Mucosa of descending colon (tissue), 3 donors: ENCODE results near the gene F7. TPM values are rescaled to one million over a fixed set of nuclear protein-coding genes. Genes with fewer than 3 reads are reported as not detected.
A peak's percentile ranks its signal among the peaks of the same experiment; 100 is the strongest.
"Not testable (repeated sequence)": the region's sequence is repeated elsewhere in the genome, so short reads cannot be mapped to it uniquely, and the experiment has no call there.

Source experiments
- ATAC-seq: fragments of 200-7000 bp; cut with Tn5 transposase; one replicate; pipeline ENCODE4 v1.9.1; 2020; ENCODE audit warnings: mild to moderate bottlenecking, moderate library complexity
- DNase-seq, 3 donors: peaks; one replicate each; pipeline ENCODE4 v3.0.0-alpha.2; 2020
- H3K36me3 ChIP-seq: fragments of 200-600 bp; one replicate; pipeline ENCODE4 v1.8.0; 2021; ENCODE audit warnings: low read depth, mild to moderate bottlenecking
- H3K4me1 ChIP-seq: fragments of 200-600 bp; one replicate; pipeline ENCODE4 v1.8.0; 2021; ENCODE audit warnings: low read depth, mild to moderate bottlenecking
- H3K4me3 ChIP-seq: fragments of 200-600 bp; one replicate; pipeline ENCODE4 v1.8.0; 2021; ENCODE audit warnings: mild to moderate bottlenecking
- H3K9me3 ChIP-seq: fragments of 200-600 bp; one replicate; pipeline ENCODE4 v1.8.0; 2021; ENCODE audit warnings: mild to moderate bottlenecking
- intact Hi-C, 2 donors: fragments of 100-400 bp; cut with DNase I in 1 of 2; cut with micrococcal nuclease in 1 of 2; formaldehyde crosslinking; loops; one replicate each; pipeline versions ENCODE4 v1.11.0 to v1.11.1; 2022; cut with DNase I, micrococcal nuclease
- total RNA-seq, 3 donors: library from RNA; stranded (reverse); fragmentation: NEBNext Ultra II Directional in 2 of 3; extraction: Animal tissue kit (Norgen Biotek cat#: 25700) in 2 of 3; gene quantifications; one replicate each; pipeline versions ENCODE4 v1.2.1 to v1.2.4, GENCODE V29; 2021 to 2023
- TF ChIP-seq, protein P1 (sequence below): fragments of 200-600 bp; IDR thresholded peaks from one replicate; pipeline ENCODE4 v1.8.0; 2022; ENCODE audit warnings: antibody characterized with exemption, mild to moderate bottlenecking
- donor health status: DM: no; HTN: no; CAD: no; lungs with moderate emphysema.
- donor health status: DM: no; HTN: no; CAD: no.
- donor health status: DM: no; HTN: yes; CAD: no.

F7 gene
- total RNA-seq, 3 donors from 2014 or later, result 0.19 TPM; not detected in 2

DNA sequence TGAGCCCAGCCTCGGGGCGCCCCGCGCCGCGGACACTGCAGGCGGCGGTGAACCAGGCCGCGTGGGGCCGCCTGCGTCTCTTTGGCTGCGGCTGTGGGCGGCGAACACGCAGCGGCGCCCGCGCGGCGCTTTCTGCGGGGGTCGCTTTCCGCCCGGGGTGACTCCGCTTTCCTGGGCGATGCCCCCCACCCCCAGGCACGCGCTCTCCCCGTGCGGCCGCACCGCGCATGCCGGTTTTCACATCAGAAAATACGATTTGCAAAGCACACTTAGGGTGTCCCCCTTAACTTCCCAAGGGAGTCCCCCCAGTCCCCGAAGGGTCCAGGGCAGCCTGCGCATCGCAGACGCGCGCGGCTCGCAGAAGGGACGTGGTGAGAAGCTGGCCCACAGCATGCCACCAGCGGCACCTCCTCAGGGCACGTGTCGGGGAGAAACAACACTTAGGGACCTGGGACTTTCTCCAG is 5.3 kb downstream of the F7 start:
- intact Hi-C loops, result no loop called here
- peak in 1 of 3 donors; percentile 21 for DNase-seq
- Histone ChIP-seq H3K36me3 (no peaks in the 10 kb centered on the region), H3K4me3 (no peak overlapping the region), H3K9me3 (no peaks in the 10 kb centered on the region), H3K4me1 (peaks cover 6% of the 10 kb centered on the region)
- TF ChIP-seq, protein P1, sequence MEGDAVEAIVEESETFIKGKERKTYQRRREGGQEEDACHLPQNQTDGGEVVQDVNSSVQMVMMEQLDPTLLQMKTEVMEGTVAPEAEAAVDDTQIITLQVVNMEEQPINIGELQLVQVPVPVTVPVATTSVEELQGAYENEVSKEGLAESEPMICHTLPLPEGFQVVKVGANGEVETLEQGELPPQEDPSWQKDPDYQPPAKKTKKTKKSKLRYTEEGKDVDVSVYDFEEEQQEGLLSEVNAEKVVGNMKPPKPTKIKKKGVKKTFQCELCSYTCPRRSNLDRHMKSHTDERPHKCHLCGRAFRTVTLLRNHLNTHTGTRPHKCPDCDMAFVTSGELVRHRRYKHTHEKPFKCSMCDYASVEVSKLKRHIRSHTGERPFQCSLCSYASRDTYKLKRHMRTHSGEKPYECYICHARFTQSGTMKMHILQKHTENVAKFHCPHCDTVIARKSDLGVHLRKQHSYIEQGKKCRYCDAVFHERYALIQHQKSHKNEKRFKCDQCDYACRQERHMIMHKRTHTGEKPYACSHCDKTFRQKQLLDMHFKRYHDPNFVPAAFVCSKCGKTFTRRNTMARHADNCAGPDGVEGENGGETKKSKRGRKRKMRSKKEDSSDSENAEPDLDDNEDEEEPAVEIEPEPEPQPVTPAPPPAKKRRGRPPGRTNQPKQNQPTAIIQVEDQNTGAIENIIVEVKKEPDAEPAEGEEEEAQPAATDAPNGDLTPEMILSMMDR, result no peak
- ATAC-seq, result no peak

DNA sequence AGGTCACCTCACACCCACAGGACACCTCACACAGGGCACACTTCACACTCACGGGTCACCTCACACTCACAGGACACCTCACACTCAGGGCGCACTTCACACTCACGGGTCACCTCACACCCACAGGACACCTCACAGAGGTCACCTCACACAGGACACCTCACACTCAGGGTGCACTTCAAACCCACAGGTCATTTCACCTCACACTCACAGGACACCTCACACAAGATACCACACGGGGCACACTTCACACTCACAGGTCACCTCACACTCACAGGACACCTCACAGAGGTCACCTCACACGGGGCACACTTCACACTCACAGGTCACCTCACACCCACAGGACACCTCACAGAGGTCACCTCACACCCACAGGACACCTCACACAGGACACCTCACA is 6.2 kb downstream of the F7 start:
- H3K4me1 ChIP-seq, H3K36me3 ChIP-seq, H3K4me3 ChIP-seq, intact Hi-C loops, H3K9me3 ChIP-seq, ATAC-seq: not testable (repeated sequence)
- DNase-seq, result peak in 1 of 3 donors; percentile 3

DNA sequence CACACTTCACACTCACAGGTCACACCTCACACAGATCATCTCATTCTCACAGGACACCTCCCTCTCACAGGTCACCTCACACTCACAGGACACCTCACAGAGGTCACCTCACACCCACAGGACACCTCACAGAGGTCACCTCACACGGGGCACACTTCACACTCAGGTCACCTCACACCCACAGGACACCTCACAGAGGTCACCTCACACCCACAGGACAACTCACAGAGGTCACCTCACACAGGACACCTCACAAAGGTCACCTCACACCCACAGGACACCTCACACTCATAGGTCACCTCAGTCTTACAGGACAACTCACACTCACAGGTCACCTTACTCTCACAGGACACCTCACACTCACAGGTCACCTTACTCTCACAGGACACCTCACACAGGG is 6.9 kb downstream of the F7 start:
- H3K36me3 ChIP-seq, intact Hi-C loops: not testable (repeated sequence)
- DNase-seq, result peak in 1 of 3 donors; percentile 3

DNA sequence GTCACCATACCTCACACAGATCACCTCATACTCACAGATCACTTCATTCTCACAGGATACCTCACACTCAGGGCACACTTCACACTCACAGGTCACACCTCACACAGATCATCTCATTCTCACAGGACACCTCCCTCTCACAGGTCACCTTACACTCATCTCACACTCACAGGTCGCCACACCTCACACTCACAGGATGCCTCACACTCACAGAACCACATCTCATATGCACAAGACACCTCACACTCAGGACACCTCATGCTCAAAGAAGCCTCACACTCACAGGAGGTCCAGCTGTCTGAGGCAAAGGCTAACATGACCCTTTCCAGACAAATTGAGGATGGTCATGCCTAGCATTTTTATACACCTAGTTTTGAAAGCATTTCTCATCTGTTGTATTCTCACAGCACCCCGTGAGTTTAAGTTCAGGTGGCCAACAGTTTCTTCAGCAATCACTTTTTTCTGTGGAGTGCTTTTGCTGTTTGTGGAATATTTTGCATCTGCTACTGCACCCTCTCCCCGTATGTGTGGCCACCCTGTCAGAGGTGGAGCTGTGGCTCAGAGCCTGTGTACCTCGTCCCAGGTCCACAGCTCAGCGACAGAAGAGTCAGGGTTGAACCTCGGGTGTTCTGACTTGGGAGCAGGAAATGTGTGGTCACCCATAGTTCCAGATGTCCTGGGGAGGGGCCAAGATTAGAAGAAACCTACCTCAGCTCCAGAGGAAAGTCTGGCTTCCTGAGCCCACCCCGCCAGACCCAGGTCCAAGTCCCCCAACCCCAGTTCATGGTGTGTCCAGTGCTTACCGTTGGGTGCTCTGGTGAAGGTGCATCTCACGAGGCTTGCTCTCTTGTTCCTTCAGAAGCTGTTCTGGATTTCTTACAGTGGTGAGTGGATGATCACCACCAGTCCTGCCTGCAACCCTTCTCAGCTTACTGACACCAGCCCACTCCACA is 7.6 kb downstream of the F7 start:
- intact Hi-C loops, result no loop called here
- H3K4me3 ChIP-seq, result no peak overlapping the region
- H3K36me3 ChIP-seq, result no peaks in the 10 kb centered on the region
- H3K9me3 ChIP-seq, result no peaks in the 10 kb centered on the region
- DNase-seq, result peak in 1 of 3 donors; percentile 20
- peaks cover 6% of the 10 kb centered on the region for H3K4me1 ChIP-seq
- TF ChIP-seq, protein P1, result no peak
- ATAC-seq, result no peak

More for the DNA sequence above, 6.9 kb downstream of the F7 start:
- H3K4me3 ChIP-seq, ATAC-seq, H3K9me3 ChIP-seq, H3K4me1 ChIP-seq: not testable (repeated sequence)

DNA sequence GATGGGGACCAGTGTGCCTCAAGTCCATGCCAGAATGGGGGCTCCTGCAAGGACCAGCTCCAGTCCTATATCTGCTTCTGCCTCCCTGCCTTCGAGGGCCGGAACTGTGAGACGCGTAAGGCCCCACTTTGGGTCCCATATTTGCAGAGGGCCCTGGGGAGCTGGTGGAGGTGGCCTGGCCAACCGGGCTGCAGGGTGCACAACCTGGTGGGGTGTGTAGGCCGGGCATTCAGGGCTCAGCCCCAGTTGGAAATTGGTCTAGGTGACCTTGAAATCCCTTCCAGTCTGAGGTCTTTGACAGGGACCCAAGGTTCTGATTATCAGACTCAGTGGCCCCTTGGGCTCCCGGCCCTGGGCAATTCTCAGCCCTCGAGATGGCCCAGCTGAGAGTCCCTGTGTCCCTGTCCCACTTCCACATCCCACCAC is 8.3 kb downstream of the F7 start:
- Histone ChIP-seq H3K36me3 (no peaks in the 10 kb centered on the region), H3K4me1 (peaks cover 6% of the 10 kb centered on the region), H3K4me3 (no peak overlapping the region), H3K9me3 (no peaks in the 10 kb centered on the region)
- ATAC-seq (no peak), DNase-seq (peak in 2 of 3 donors; percentile 3 to 23)
- TF ChIP-seq, protein P1, result no peak
- intact Hi-C loops, result no loop called here

DNA sequence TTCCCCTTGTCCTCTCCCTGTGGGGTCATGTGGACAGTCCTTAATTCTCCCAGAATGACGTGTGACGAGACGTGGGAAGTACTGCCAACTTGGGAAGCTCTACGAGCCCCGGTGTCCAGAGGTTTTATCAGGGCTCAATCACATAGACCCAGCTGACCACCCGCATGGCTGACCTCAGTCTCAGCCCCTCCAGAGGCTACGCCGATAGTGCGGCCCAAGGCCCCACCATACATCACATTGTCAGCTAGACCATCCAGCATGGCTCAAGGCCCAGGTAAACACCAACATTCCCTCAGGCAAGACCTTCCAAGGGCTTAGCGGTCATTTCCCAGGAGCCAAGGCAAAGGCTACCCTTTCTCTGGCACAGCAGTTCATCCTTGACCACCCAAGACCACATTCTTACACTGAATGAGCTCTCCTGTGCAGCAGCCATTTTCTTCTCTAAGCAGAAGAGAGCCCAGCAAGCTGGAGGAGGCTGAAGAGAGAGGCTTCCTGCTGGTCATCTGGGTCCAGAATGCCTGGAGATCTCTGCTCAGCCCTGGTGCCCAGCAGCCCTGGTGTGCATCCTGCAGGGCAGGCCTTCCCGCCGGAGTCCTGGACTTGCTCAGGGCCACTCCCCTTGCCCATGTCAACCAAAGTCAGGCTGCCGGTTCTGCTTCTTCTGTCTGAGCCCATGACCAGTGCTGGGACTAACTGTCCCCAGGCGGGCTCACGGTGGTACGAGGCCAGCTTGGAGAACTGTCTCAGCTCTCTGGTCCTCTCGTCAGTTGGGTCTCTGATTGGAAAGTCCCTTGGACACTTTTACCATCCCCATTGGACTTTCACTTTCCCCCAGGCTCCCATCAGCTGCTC is 9.1 kb downstream of the F7 start:
- H3K4me1 ChIP-seq, result peaks cover 6% of the 10 kb centered on the region
- no peak overlapping the region for H3K4me3 ChIP-seq
- intact Hi-C loops, result no loop called here
- H3K9me3 ChIP-seq, result no peaks in the 10 kb centered on the region
- H3K36me3 ChIP-seq, result no peaks in the 10 kb centered on the region
- TF ChIP-seq, protein P1, result no peak
- DNase-seq, result no peak
- ATAC-seq, result no peak
